Gastroesophageal sphincter (tissue), 3 donors: ENCODE data around the gene CNN2.

Experiments used
- POLR2AphosphoS5 ChIP-seq: sonication (generic); formaldehyde crosslinking; IDR thresholded peaks from one replicate; pipeline ENCODE4 v1.6.1; 2017; ENCODE audit warnings: antibody characterized with exemption
- TF ChIP-seq, protein P1 (sequence below), 4 experiments: fragments of 200-600 bp in 2 of 4; fragments of 450-650 bp in 2 of 4; sonication (generic) in 1 of 4; IDR thresholded peaks; one replicate each; pipeline ENCODE4 v1.5.1; 2017 to 2019; ENCODE audit warnings: antibody characterized with exemption in 4 of 4, mild to moderate bottlenecking in 2 of 4, moderate library complexity in 2 of 4

DNA sequence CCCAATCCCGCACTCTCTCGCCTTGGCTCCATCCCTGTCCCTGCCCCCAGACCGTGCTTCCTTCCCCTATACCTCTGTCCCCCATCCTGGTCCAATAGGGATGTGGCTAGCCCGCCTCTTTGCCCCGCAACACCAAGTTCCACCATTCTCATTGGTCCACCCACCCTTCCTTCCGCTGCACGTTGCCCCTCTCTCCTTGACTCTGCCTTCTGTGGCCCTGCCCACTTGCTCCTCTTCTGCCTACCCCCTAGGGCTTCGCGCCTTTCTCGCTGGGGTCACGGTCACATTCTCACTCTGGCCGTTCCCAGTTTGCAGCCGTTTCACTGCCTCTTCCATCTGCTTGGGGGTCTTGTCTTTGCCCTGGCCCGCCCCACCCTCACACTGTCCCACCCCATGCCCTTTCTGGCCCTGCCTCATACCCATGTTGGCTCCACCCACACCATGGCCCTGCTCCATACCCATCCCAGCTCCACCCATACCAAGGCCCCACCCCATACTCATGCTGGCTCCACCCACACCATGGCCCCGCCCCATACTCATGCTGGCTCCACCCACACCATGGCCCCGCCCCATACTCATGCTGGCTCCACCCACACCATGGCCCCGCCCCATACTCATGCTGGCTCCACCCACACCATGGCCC, 36.1 kb downstream of the CNN2 start:
- TF ChIP-seq, protein P1, sequence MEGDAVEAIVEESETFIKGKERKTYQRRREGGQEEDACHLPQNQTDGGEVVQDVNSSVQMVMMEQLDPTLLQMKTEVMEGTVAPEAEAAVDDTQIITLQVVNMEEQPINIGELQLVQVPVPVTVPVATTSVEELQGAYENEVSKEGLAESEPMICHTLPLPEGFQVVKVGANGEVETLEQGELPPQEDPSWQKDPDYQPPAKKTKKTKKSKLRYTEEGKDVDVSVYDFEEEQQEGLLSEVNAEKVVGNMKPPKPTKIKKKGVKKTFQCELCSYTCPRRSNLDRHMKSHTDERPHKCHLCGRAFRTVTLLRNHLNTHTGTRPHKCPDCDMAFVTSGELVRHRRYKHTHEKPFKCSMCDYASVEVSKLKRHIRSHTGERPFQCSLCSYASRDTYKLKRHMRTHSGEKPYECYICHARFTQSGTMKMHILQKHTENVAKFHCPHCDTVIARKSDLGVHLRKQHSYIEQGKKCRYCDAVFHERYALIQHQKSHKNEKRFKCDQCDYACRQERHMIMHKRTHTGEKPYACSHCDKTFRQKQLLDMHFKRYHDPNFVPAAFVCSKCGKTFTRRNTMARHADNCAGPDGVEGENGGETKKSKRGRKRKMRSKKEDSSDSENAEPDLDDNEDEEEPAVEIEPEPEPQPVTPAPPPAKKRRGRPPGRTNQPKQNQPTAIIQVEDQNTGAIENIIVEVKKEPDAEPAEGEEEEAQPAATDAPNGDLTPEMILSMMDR (IDR thresholded peaks at IDR 0.05) = no peak
- TF ChIP-seq POLR2AphosphoS5 = no peak
